Aorta (tissue), 5 donors: ENCODE measurements around the gene LGALS8. TPM values are rescaled to one million over a fixed set of nuclear protein-coding genes. Genes with fewer than 3 reads are reported as not detected.
"Not testable (repeated sequence)": the region's sequence is repeated elsewhere in the genome, so short reads cannot be mapped to it uniquely, and the experiment has no call there.

Source experiments
- ATAC-seq: fragments of 200-7000 bp; cut with Tn5 transposase; one replicate; pipeline ENCODE4 v1.9.1; 2022; ENCODE audit warnings: moderate library complexity; ENCODE audit not compliant: low FRiP score
- DNase-seq, 2 donors: peaks; one replicate each; pipeline ENCODE4 v3.0.0-alpha.2; 2020
- H3K27ac ChIP-seq, 2 donors: one replicate each; pipeline ENCODE4 v1.5.1; 2013; ENCODE audit warnings: low read length in 2 of 2, mild to moderate bottlenecking in 2 of 2, moderate library complexity in 2 of 2, control low read depth in 1 of 2, inconsistent platforms in 1 of 2, low read depth in 1 of 2
- H3K27me3 ChIP-seq, 2 donors: one replicate each; pipeline ENCODE4 v1.6.1; 2013; ENCODE audit warnings: control low read depth in 1 of 2, low read length in 1 of 2, mild to moderate bottlenecking in 1 of 2, moderate library complexity in 1 of 2; ENCODE audit not compliant: insufficient read depth in 2 of 2, control insufficient read depth in 1 of 2
- H3K36me3 ChIP-seq, 2 donors: one replicate each; pipeline ENCODE4 v1.6.1; 2013; ENCODE audit warnings: control low read depth in 1 of 2, low read length in 1 of 2, mild to moderate bottlenecking in 1 of 2; ENCODE audit not compliant: insufficient read depth in 2 of 2, control insufficient read depth in 1 of 2
- H3K4me1 ChIP-seq, 2 donors: one replicate each; pipeline ENCODE4 v1.6.1; 2013; ENCODE audit warnings: low read length in 2 of 2, control low read depth in 1 of 2, mild to moderate bottlenecking in 1 of 2, moderate library complexity in 1 of 2; ENCODE audit not compliant: insufficient read depth in 2 of 2, control insufficient read depth in 1 of 2
- H3K4me3 ChIP-seq, 2 donors: one replicate each; pipeline ENCODE4 v1.5.1; 2013; ENCODE audit warnings: low read length in 2 of 2, control low read depth in 1 of 2, mild to moderate bottlenecking in 1 of 2
- H3K9me3 ChIP-seq: one replicate; pipeline ENCODE4 v1.6.1; 2013; ENCODE audit warnings: mild to moderate bottlenecking, low read length; ENCODE audit not compliant: control insufficient read depth
- WGBS, 2 donors: extraction: QIAGEN DNeasy Blood & Tissue Kit; methylation state at CpG; one replicate each; pipeline ENCODE4 v1.1.7; 2013; 5-methylcytosine and 5-hydroxymethylcytosine counted together
- intact Hi-C, 2 donors: fragments of 100-400 bp; cut with DNase I; formaldehyde crosslinking; loops; one replicate each; pipeline versions ENCODE4 v1.14.2 to v1.15.0; 2022
- long read RNA-seq, 2 donors: library from polyadenylated mRNA; unstranded; transcript quantifications; one replicate each; pipeline ENCODE4 v2.0.0, GENCODE V29; 2020 to 2021
- polyA plus RNA-seq, 2 donors: library from polyadenylated mRNA; stranded (reverse); fragments of 200-250 nt; gene quantifications; one replicate each; pipeline ENCODE4 v1.2.3, GENCODE V29; 2013
- total RNA-seq, 2 donors: library from RNA; stranded (reverse); fragmentation: NEBNext Ultra II Directional; extraction: Animal tissue kit (Norgen Biotek cat#: 25700); gene quantifications; one replicate each; pipeline ENCODE4 v1.2.1, GENCODE V29; 2021
- donor health status: healthy with polysubstance abuse.
- donor health status: Bipolar disorder and iron deficiency.
- donor health status: DM: no; HTN: no; CAD: no.
- donor health status: DM: no; HTN: no; CAD: no.
- donor health status: DM: yes; HTN: yes; CAD: no.

LGALS8 gene
- total RNA-seq, result 10 to 100 TPM; 38.9 to 75.5 TPM
- 10 to 100 TPM; 13.6 to 43.1 TPM for polyA plus RNA-seq
- long read RNA-seq, donor 1, full-length matches to known transcripts, result 30 of 75 reads
- long read RNA-seq, donor 1, partial matches to known transcripts, result 26 of 75 reads
- long read RNA-seq, donor 1, other reads (novel, unspliced or antisense), result 19 of 75 reads
- long read RNA-seq, donor 2, full-length matches to known transcripts, result 8 of 21 reads
- long read RNA-seq, donor 2, partial matches to known transcripts, result 4 of 21 reads
- long read RNA-seq, donor 2, other reads (novel, unspliced or antisense), result 9 of 21 reads

DNA sequence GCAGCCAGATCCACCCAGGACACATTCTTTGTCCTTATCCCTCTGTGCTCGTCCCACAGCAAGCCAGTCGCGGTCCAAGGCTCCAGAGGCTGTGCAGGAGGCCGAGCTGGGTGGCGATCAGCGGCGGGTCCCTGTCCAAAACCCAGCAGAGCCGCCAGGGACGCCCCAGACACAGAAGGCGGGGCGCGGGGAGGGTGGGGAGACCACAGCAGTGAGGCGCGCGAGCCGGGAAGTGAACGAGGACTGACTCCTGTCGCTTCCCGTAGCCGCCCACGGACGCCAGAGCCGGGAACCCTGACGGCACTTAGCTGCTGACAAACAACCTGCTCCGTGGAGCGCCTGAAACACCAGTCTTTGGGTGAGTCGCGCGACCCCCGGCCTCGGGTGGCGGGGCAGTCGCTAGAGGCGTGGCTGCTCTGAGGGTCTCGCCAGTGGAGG lies at the start of gene LGALS8:
TSS of gene LGALS8 (plus strand) at position 279 of the 438 bp plus-strand sequence. CDS start 2,089 bp downstream, outside the sequence.
- Histone ChIP-seq H3K9me3 (no peaks in the 10 kb centered on the region), H3K36me3 (peaks cover 0 to 3% of the 10 kb centered on the region in 2 donors), H3K27ac (peak within 1 kb of the TSS; percentile 1 to 85), H3K27me3 (no peaks in the 10 kb centered on the region), H3K4me1 (no peaks in the 10 kb centered on the region), H3K4me3 (peak within 1 kb of the TSS; percentile 61 to 86)
- intact Hi-C loops, result no loop called here
- ATAC-seq, result peak; percentile 97
- peak; percentile 95 to 97 for DNase-seq
- WGBS, 2 donors, result 0% methylated on average over 35 of the region's 35 CpGs

DNA sequence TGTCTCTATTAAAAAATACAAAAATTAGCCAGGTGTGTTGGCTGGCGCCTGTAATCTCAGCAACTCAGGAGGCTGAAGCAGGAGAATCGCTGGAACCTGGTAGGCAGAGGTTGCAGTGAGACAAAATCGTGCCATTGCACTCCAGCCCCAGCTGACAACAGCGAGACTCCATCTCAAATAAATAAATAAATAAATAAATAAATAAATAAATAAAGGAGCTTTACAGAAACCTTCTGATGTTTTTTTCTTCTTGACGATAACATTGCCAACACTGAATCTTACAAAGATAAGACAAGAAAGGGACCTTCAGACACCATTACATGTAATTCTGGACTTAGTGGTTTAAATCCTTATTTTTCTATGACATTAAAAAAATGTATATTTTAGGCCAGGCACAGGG lies 47.8 kb upstream of the LGALS8 start:
- WGBS, 2 donors, result 95 to 96% methylated on average over 5 of the region's 5 CpGs
- Histone ChIP-seq H3K9me3 (no peaks in the 10 kb centered on the region), H3K27me3 (no peaks in the 10 kb centered on the region), H3K27ac (no peak overlapping the region), H3K36me3 (no peaks in the 10 kb centered on the region), H3K4me1 (no peaks in the 10 kb centered on the region), H3K4me3 (no peak overlapping the region)
- ATAC-seq (no peak), DNase-seq (no peak)
- intact Hi-C loops, result no loop called here

DNA sequence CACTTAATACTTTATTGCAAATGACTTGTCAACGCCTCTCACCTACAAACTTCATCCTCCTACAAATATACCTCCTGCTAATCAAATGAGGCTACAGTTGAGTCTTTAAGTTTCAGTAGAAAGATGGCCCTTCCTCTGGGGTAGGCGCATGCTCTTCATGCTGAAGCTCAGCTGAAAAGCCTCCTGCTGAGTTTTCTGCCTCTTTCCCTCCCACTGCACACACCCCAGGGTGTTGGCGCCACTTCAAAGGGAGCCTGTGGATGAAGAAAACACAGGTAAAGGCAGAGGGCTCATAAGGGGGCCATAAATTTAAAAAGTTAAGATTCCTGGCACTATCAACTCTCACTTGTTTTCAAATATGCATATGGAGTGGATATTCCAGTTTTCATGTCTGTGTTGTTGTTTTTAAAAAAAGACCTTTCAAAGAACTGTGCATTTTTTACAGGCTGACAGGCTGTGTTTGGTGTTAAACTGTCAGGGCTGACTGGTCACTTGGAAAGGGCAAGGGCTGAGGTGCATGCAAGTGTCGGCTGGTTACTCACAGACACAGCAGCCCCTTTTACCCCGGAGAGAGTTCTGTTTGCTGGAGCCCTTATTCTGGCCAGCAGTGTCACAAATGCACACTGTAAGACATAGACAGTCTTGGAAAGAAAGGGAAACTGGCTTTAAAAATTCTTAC lies 42.9 kb upstream of the LGALS8 start:
- H3K36me3 ChIP-seq, result no peaks in the 10 kb centered on the region
- intact Hi-C loops, result no loop called here
- 66 to 74% methylated on average over 5 of the region's 5 CpGs for WGBS, 2 donors
- no peak overlapping the region for H3K4me3 ChIP-seq
- no peak for ATAC-seq
- H3K9me3 ChIP-seq, result no peaks in the 10 kb centered on the region
- DNase-seq, result no peak
- H3K4me1 ChIP-seq, result no peaks in the 10 kb centered on the region
- no peaks in the 10 kb centered on the region for H3K27me3 ChIP-seq
- no peak overlapping the region for H3K27ac ChIP-seq

DNA sequence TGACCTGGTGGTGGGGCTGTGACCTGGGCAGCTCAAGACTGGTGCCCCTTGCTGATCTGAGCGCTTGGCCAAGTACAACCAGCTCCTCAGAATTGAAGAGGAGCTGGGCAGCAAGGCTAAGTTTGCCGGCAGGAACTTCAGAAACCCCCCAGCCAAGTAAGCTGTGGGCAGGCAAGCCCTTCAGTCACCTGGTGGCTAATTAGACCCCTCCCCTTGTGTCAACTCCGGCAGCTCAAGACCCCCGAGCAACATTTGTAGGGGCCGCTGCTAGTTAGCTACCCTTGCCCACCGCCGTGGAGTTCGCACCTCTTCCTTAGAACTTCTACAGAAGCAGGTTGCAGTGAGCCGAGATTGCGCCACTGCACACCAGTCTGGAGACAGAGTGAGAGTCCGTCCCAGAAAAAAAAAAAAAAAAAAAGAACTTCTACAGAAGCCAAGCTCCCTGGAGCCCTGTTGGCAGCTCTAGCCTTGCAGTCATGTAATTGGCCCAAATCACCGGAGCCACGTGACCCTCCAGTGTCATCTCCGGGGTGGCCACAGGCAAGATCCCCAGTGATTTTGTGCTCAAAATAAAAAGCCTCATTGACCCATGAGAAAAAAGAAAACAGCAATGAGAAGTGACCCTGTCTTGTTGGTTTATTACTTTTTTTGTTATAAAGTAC lies 39.3 kb upstream of the LGALS8 start:
- intact Hi-C loops, result no loop called here
- H3K4me1 ChIP-seq, result no peaks in the 10 kb centered on the region
- no peak overlapping the region for H3K4me3 ChIP-seq
- H3K27me3 ChIP-seq, result no peaks in the 10 kb centered on the region
- no peaks in the 10 kb centered on the region for H3K9me3 ChIP-seq
- ATAC-seq, result no peak
- no peak for DNase-seq
- 90 to 91% methylated on average over 14 of the region's 14 CpGs for WGBS, 2 donors
- H3K36me3 ChIP-seq, result no peaks in the 10 kb centered on the region
- H3K27ac ChIP-seq, result no peak overlapping the region

DNA sequence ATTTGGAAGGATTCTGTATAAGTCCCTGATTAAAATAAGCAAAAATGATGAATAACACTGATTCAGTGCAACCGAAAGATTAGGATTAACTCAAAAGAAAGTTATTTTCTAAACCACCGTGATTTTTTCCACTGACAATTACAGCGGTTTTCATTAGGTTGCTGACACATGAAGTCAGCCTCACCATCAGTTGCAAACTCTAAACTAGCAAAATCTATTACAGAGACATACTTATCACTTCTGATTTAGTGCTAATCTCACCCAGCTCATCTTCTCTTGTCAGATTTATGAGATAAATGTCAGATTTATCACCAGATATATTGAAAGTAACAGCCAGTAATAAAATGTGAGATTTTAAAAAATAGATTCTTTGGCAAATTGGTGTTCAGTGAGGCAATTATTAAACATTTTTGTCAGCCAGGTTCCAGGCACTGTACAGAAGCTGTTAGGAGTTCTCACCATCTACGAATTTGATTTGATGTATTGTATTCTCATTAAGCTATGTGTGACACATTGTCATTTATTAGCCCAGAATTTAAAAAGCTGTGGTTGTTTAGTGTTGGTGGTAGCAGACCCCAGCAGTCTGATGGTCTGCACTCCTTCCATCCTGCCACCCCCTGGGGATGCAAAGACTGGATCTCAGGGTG lies 37.3 kb upstream of the LGALS8 start:
- Histone ChIP-seq H3K27me3 (no peaks in the 10 kb centered on the region), H3K27ac (no peak overlapping the region), H3K9me3 (no peaks in the 10 kb centered on the region), H3K36me3 (no peaks in the 10 kb centered on the region), H3K4me1 (no peaks in the 10 kb centered on the region), H3K4me3 (no peak overlapping the region)
- DNase-seq, result no peak
- intact Hi-C loops, result loop anchor here in 1 of 2 donors (5.0 kb wide), 1 partner anchor 384 kb away; no protein-coding TSS in a partner anchor
- ATAC-seq, result no peak
- WGBS, 2 donors, result 59 to 69% methylated on average over 4 of the region's 4 CpGs

DNA sequence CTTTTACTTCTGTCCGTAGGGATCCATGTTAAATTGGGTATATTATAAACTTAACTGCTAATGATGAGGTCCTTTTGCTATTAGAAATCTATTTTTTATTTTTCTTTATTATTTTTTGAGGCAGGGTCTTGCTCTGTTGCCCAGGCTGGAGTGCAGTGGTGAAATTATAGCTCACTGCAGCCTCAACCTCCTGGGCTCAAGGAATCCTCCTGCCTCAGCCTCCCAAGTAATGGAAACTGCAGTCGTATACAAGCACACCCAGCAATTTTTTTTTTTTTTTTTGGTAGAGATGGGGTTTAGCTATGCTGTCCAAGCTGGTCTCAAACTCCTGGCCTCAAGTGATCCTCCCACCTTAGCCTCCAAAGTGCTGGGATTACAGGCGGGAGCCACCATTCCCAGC lies 34.6 kb upstream of the LGALS8 start:
- not testable (repeated sequence) for H3K27me3 ChIP-seq, H3K4me1 ChIP-seq, ATAC-seq, DNase-seq, H3K27ac ChIP-seq, H3K4me3 ChIP-seq, H3K9me3 ChIP-seq, H3K36me3 ChIP-seq
- intact Hi-C loops, result loop anchor here in 1 of 2 donors (5.0 kb wide), 1 partner anchor 387 kb away; no protein-coding TSS in a partner anchor
- WGBS, 2 donors, result 92 to 93% methylated on average over 3 of the region's 3 CpGs

DNA sequence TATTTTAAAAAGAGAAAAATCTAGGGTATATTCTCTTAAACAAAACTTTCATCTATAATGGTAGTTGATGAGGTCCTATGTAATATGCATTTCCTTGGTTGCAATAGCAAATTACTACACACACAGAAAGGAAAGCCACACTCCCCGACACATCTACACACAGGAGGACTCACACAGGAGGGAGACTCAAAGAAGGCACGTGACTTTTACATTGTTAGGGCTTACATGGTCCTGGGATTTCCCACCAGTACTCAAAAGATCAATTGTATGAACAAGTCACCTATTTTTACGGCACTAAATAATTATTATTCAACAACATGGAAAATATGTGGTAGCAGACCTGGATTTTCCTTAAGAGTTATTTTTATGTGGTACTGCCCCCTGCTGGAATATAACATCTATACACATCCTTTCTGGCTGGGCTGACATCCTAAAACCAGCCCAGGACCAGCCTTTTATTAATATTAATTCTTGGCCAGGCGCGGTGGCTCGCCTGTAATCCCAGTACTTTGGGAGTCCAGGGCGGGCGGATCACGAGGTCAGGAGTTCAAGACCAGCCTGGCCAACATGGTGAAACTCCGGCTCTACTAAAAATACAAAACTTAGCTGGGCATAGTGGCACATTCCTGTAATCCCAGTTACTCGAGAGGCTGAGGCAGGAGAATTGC lies 33.9 kb upstream of the LGALS8 start:
- DNase-seq (no peak), ATAC-seq (peak; percentile 65)
- no peaks in the 10 kb centered on the region for H3K4me1 ChIP-seq
- intact Hi-C loops, result loop anchor here (5.0 kb wide), 2 partner anchors 378 to 388 kb away; no protein-coding TSS in a partner anchor
- no peaks in the 10 kb centered on the region for H3K9me3 ChIP-seq
- no peaks in the 10 kb centered on the region for H3K36me3 ChIP-seq
- no peak overlapping the region for H3K27ac ChIP-seq
- WGBS, 2 donors, result 18 to 20% methylated on average over 11 of the region's 11 CpGs
- no peak overlapping the region for H3K4me3 ChIP-seq
- H3K27me3 ChIP-seq, result no peaks in the 10 kb centered on the region
